NK-92 (cell line): ENCODE data around the gene HSPA1L.
"Not testable (repeated sequence)": the region's sequence is repeated elsewhere in the genome, so short reads cannot be mapped to it uniquely, and the experiment has no call there.

ENCODE experiments used
- DNase-seq: peaks from one replicate; lab custom pipeline; 2025; ENCODE audit not compliant: unreplicated experiment; lab: John Stamatoyannopoulos, UW

Gene HSPA1L

DNA sequence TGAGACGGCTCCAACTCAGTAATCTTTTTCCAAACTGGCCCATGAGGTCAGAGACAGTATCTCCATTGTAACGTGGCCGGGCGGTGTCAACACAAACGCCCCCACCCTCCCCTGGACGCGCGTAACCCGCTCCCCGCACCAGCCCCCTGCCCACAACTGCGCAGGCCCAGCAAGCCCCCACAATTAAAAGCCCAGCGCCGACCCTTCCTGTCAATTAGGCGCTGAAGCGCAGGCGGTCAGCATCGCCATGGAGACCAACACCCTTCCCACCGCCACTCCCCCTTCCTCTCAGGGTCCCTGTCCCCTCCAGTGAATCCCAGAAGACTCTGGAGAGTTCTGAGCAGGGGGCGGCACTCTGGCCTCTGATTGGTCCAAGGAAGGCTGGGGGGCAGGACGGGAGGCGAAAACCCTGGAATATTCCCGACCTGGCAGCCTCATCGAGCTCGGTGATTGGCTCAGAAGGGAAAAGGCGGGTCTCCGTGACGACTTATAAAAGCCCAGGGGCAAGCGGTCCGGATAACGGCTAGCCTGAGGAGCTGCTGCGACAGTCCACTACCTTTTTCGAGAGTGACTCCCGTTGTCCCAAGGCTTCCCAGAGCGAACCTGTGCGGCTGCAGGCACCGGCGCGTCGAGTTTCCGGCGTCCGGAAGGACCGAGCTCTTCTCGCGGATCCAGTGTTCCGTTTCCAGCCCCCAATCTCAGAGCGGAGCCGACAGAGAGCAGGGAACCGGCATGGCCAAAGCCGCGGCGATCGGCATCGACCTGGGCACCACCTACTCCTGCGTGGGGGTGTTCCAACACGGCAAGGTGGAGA is at the start of gene HSPA1L, which contains the start of gene HSPA1A:
TSS of gene HSPA1L (minus strand) at position 259 of the 814 bp plus-strand sequence. CDS start 3,311 bp downstream, outside the sequence.
TSS of gene HSPA1A (plus strand) at position 519 of the 814 bp plus-strand sequence. CDS start at position 733, 214 bp downstream.
- DNase-seq: no peak

- DNase-seq: no peak
Measured at GRCh38 chr6:31864818-31865204, 49.7 kb upstream of the HSPA1L start.

DNA sequence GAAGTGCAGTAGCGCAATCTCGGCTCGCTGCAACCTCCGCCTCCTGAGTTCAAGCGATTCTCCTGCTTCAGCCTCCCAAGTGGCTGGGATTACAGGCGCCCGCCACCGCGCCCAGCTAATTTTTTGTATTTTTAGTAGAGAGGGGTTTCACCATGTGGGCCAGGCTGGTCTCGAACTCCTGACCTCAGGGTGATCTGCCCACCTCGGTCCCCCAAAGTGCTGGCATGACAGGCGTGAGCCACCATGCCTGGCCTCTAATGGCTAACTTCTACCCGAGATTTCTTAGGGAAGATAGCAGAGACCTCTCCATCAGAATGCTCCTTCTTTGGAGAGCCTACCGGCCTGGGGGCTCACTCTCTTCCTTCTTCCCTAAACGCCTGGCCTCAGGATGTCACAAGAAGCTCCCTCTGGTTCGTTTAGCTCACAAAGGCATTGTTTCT is 49.1 kb upstream of the HSPA1L start:
- DNase-seq: not testable (repeated sequence)

- peak; percentile 98 for DNase-seq
Measured at GRCh38 chr6:31862344-31863235, 47.5 kb upstream of the HSPA1L start, which contains the start of gene NEU1. NEU1 (minus strand) TSS chr6:31862821; CDS start chr6:31862776, 45 bp downstream.

DNA sequence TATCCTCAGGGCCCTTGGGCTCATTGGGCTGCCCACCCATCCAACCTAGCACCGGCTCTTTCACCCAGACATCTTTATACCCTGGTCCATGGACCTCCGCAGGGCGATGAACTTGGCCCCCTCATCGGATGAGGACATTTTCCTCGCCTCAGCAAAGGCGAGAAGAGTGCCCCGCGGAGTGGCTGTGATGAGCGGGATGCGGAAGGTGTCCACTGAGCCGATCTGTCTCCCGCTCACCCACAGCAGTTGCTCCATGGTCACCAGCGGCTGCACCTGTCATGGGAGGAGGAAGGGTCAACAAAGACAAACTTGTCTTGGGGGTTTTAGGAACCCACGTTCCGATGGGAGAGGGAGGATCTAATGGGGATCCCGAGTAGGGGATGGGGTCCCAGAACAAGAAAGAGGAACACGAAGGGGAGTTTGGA is 46.8 kb upstream of the HSPA1L start:
- DNase-seq: no peak

- no peak for DNase-seq
Measured at GRCh38 chr6:31861150-31861549, 46.1 kb upstream of the HSPA1L start.

DNA sequence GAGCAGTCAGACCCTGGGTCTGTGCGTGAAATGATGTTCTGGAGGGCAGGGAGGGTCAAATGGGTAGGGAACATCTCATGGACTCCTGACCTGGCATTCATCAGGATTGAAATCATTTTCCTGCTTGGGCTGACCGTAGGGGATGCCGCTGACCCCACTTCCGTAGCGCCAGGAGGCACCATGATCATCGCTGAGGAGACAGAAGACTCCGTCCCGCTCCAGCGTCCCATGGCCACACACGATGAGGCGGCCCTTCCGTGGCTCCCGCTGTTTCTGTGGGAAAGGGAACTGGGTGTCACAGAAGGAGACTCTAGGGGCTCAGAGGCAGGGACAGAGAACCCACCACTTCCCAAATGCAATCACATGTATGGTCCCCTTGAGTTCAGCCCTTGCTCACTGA is 45.3 kb upstream of the HSPA1L start:
- DNase-seq: no peak

DNA sequence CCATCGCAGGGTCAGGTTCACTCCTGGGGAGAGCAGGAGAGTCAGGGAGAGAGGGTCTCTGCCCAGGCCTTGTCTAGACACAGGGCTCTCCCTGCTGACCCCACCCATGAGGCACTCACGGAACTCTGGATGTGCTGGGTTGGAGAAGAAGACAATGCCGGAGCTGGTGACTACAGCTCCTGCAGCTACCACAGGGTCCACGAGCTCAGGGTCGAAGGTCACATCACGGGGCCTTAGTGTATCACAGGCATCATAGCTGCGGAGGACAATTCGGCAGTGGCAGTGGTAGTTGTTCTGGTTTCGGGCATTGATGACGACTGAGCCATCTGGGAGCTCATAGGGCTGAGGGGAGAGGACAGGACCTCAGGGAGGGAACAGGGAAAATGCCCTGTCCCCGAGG is 44.8 kb upstream of the HSPA1L start:
- DNase-seq: no peak

DNA sequence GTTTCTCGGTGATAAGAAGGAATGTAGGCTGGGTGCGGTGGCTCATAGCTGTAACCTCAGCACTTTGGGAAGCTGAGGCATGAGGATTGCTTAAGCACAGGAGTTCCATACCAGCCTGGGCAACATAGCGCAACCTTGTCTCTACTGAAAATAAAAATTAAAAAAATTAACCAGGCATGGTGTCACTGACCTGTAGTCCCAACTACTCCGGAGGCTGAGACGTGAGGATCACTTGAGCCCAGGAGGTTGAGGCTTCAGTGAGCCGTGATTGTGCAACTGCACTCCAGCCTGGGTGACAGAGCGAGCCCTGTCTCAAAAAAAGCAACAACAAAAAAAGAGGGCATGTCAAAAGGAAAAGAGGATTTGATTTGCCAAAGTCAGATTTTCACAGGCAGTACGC is 43.6 kb upstream of the HSPA1L start:
- no peak for DNase-seq

GRCh38 chr6:31857774-31858173 is 42.7 kb upstream of the HSPA1L start:
- DNase-seq: not testable (repeated sequence)

GRCh38 chr6:31851980-31852718 is 37.1 kb upstream of the HSPA1L start:
- DNase-seq: not testable (repeated sequence)

- no peak for DNase-seq
Measured at GRCh38 chr6:31851485-31851832, 36.4 kb upstream of the HSPA1L start.

DNA sequence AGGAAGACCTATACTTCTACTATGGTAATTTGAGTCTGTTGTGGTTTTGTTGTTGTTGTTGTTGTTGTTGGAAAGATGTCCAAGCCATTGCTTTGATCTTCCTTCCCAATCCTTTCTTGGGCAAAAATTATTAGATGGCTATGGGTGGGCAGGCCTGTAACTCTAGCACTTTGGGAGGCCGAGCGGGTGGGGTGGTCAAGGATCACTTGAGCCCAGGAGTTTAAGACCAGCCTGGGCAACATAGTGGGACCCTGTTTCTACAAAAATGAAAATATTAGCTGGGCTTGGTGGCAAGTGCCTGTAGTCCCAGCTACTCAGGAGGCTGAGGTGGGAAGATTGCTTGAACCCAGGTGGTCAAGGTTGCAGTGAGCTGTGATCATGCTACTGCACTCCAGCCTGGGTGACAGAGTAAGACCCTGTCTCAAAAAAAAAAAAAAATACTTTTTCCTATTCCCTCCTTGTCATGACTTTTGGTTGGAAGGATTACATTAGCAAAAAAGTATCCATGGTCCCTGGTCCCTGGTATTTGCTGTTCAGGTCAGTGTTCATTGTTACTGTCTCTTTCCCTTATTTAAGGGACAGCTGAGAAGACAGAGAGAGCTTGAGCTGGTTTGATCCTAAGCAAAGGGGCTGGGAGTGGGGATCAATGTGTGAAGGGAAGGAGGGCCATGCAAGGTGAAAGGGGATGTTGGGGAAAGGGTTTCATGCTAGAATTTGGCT is 35.8 kb upstream of the HSPA1L start:
- no peak for DNase-seq

DNA sequence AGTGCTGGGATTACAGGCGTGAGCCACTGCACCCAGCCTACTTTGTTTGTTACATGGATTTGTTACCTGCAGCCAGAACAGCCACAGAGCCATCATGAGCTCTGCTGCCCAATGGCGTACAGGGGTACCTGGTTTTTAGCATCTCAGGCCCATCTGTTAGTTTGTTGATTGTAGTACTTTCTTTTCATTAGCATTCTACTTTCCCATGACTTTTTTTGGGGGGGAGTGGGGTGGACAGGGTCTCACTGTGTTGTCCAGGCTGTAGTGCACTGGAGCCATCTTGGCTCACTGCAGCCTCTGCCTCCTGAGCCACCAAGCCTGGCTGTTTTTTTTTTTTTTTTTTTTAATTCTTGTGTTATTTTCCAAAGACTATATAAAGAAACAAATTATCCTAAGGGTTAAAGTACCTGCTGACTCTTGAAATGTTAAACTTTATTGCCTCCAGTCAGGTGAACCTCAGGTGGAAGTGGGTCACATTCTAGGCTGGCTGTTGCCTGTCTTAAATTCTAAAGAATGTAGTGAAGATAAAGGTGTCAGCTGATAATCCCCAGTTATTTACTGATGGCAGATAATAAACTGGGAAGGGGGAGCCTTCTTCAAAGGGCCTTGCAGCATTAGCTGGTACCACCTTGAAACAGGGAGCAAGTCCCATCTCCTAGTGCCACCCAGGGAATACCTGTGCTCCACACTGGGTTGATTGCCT is 32.3 kb upstream of the HSPA1L start:
- DNase-seq: no peak

- no peak for DNase-seq
Measured at GRCh38 chr6:31844507-31844906, 29.4 kb upstream of the HSPA1L start.

DNA sequence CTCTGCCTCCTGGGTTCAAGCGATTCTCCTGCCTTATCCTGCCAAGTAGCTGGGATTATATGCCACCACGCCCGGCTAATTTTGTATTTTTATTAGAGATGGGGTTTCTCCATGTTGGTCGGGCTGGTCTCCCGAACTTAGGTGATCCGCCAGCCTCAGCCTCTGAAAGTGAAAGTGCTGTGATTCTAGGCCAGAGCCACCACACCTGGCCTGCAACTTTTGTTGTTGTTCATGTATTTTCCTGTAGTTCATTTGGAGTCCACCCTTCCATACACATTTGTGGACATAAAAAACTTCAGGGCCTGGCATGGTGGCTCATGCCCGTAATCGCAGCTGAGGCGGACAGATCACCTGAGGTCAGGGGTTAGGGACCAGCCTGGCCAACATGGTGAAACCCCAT is 27.0 kb upstream of the HSPA1L start:
- DNase-seq: no peak

DNA sequence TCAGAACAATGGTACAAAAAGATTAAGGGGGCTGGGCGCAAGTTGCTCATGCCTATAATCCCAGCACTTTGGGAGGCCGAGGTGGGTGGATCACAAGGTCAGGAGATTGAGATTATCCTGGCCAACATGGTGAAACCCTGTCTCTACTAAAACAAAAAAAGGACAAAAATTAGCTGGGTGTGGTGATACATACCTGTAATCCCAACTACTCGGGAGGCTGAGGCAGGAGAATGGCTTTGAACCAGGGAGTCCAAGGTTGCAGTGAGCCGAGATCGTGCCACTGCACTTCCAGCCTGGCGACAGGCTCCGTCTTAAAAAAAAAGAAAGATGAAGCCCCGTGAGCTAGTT is 24.7 kb upstream of the HSPA1L start:
- not testable (repeated sequence) for DNase-seq

DNA sequence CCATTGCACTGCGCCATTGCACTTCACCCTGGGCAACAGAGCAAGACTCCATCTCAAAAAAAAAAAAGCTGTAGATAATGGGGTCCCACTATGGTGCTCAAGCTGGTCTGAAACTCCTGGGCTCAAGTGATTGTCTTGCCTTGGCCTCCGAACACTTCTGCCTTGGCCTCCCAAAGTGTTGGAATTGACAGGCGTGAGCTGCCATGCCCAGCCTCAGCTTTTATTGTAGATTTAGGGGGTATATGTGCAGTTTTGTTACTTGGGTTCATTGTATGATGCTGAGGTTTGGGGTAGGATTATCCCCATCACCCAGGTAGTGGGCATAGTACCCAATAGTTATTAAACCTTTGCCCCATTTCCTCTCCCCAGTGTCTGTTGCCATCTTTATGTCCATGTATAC is 23.9 kb upstream of the HSPA1L start:
- DNase-seq: no peak

DNA sequence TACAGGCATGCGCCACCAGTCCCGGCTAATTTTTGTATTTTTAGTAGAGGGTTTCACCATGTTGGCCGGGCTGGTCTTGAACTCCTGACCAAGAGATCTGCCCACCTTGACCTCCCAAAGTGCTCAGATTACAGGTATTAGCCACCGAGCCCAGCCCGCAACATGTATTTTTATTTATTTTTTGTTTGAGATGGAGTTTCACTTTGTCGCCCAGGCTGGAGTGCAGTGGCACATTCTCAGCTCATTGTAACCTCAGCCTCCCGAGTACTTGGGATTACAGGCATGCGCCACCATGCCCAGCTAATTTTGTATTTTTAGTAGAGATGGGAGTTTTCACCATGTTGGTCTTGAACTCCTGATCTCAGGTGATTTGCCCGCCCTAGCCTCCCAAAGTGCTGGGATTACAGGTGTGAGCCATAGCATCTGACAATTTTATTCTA is 23.1 kb upstream of the HSPA1L start:
- not testable (repeated sequence) for DNase-seq
